Peyer's patch (tissue), 4 donors: ENCODE measurements around the gene UBTF.

Experiments used
- CTCF ChIP-seq, 6 experiments: fragments of 450-650 bp in 4 of 6; fragments of 200-600 bp in 2 of 6; sonication (generic) in 1 of 6; IDR thresholded peaks; one replicate each; pipeline ENCODE4 v1.5.1; 2017 to 2019; ENCODE audit warnings: antibody characterized with exemption in 6 of 6, mild to moderate bottlenecking in 3 of 6, moderate library complexity in 1 of 6
- POLR2A ChIP-seq, 2 donors: fragments of 450-650 bp; IDR thresholded peaks; one replicate each; pipeline ENCODE4 v1.5.1; 2017; ENCODE audit warnings: antibody characterized with exemption in 2 of 2, mild to moderate bottlenecking in 2 of 2, moderate library complexity in 2 of 2

GRCh38 chr17:44155488-44155887 lies 64.0 kb downstream of the UBTF start:
- TF ChIP-seq CTCF (IDR thresholded peaks at IDR 0.05) (no peak), POLR2A (IDR thresholded peaks at IDR 0.05) (no peak)
